Dermis blood vessel endothelial cell (primary cell): Measurements from ENCODE around the gene GATAD1. TPM values are rescaled to one million over a fixed set of nuclear protein-coding genes. Genes with fewer than 3 reads are reported as not detected.
"Not testable (repeated sequence)": the region's sequence is repeated elsewhere in the genome, so short reads cannot be mapped to it uniquely, and the experiment has no call there.

Experiments
- DNase-seq: peaks from one replicate; pipeline ENCODE4 v3.0.0; 2010
- total RNA-seq: library from RNA; depleted of rRNA; stranded (reverse); fragments of >200 nt; gene quantifications from 2 replicates; pipeline ENCODE4 v1.2.3, GENCODE V29; 2014

Gene GATAD1
- 17.1 and 19.1 TPM in 2 replicates for total RNA-seq

- DNase-seq: peak; percentile 94
Observed at GRCh38 chr7:92447345-92448204, at the start of gene GATAD1. Gene GATAD1, plus strand, starts transcription at chr7:92447482. Its CDS starts 248 bp downstream, at chr7:92447730.

GRCh38 chr7:92397542-92397941 is 49.7 kb upstream of the GATAD1 start:
- no peak for DNase-seq

- DNase-seq: no peak
Observed at GRCh38 chr7:92400013-92400412, 47.3 kb upstream of the GATAD1 start.

GRCh38 chr7:92402920-92403759 is 44.1 kb upstream of the GATAD1 start:
- no peak for DNase-seq

GRCh38 chr7:92403760-92404074 is 43.6 kb upstream of the GATAD1 start:
- DNase-seq: no peak

- no peak for DNase-seq
Observed at GRCh38 chr7:92404170-92404614, 43.1 kb upstream of the GATAD1 start.

GRCh38 chr7:92409357-92409756 is 37.9 kb upstream of the GATAD1 start:
- no peak for DNase-seq

- not testable (repeated sequence) for DNase-seq
Observed at GRCh38 chr7:92410162-92410561, 37.1 kb upstream of the GATAD1 start.

- DNase-seq: no peak
Observed at GRCh38 chr7:92412745-92413144, 34.5 kb upstream of the GATAD1 start.

GRCh38 chr7:92413550-92413949 is 33.7 kb upstream of the GATAD1 start:
- no peak for DNase-seq

GRCh38 chr7:92415225-92415624 is 32.1 kb upstream of the GATAD1 start:
- DNase-seq: no peak

GRCh38 chr7:92417913-92418312 is 29.4 kb upstream of the GATAD1 start:
- no peak for DNase-seq

GRCh38 chr7:92421676-92422435 is 25.4 kb upstream of the GATAD1 start:
- peak; percentile 13 for DNase-seq

- no peak for DNase-seq
Observed at GRCh38 chr7:92422926-92423325, 24.4 kb upstream of the GATAD1 start.

GRCh38 chr7:92423710-92424131 is 23.6 kb upstream of the GATAD1 start:
- DNase-seq: no peak

GRCh38 chr7:92425311-92425947 is 21.9 kb upstream of the GATAD1 start:
- no peak for DNase-seq

GRCh38 chr7:92427193-92427592 is 20.1 kb upstream of the GATAD1 start:
- DNase-seq: no peak

GRCh38 chr7:92432299-92432946 is 14.9 kb upstream of the GATAD1 start:
- DNase-seq: no peak

GRCh38 chr7:92433019-92433418 is 14.3 kb upstream of the GATAD1 start:
- no peak for DNase-seq

- DNase-seq: no peak
Observed at GRCh38 chr7:92435542-92435941, 11.7 kb upstream of the GATAD1 start.

GRCh38 chr7:92436612-92437445 is 10.5 kb upstream of the GATAD1 start:
- DNase-seq: no peak
